H1 (cell line): Measurements from ENCODE around the gene ZNF689. TPM values are rescaled to one million over a fixed set of nuclear protein-coding genes. Genes with fewer than 3 reads are reported as not detected.

Source experiments
- BACH1 ChIP-seq: IDR thresholded peaks from 2 replicates; pipeline ENCODE4 v1.6.1; 2012; ENCODE audit warnings: low read length, improper control_type of control experiment
- CHD7 ChIP-seq: fragments of 300-600 bp; sonication (generic); IDR thresholded peaks from 2 replicates; pipeline ENCODE4 v1.7.1; 2012; ENCODE audit warnings: low read length, moderate library complexity, mild to moderate bottlenecking, inconsistent platforms; ENCODE audit not compliant: insufficient replicate concordance
- CTCF ChIP-seq, 3 experiments: IDR thresholded peaks; 1 replicate in 2 of 3; 2 replicates in 1 of 3; pipeline versions ENCODE4 v1.5.1 to v1.6.1; 2011; ENCODE audit warnings: low read length in 3 of 3, mild to moderate bottlenecking in 3 of 3, inconsistent platforms in 2 of 3, low read depth in 1 of 3, moderate library complexity in 1 of 3; ENCODE audit not compliant: insufficient read depth in 1 of 3; ENCODE audit errors: control extremely low read depth in 1 of 3
- PHF8 ChIP-seq: fragments of 200-600 bp; sonication (generic); conservative IDR thresholded peaks from 2 replicates; pipeline ENCODE4 v1.7.1; 2012; ENCODE audit warnings: low read depth, mild to moderate bottlenecking, inconsistent platforms, low read length, moderate library complexity
- POU5F1 ChIP-seq: IDR thresholded peaks from 2 replicates; pipeline ENCODE4 v1.6.1; 2011; ENCODE audit warnings: low read depth, mild to moderate bottlenecking, low read length, moderate library complexity
- SAP30 ChIP-seq: fragments of 300-600 bp; sonication (generic); IDR thresholded peaks from 2 replicates; pipeline ENCODE4 v1.7.1; 2012; ENCODE audit warnings: low read length, moderate library complexity, mild to moderate bottlenecking, inconsistent platforms; ENCODE audit not compliant: insufficient read depth, insufficient replicate concordance
- SUZ12 ChIP-seq: fragments of 200-600 bp; sonication (generic); IDR thresholded peaks from 2 replicates; pipeline ENCODE4 v1.6.1; 2012; ENCODE audit warnings: mild to moderate bottlenecking, inconsistent platforms, low read length, moderate library complexity, mixed read lengths
- polyA plus RNA-seq, 7 experiments: library from polyadenylated mRNA; depleted of rRNA in 3 of 7; stranded (reverse) in 5 of 7; unstranded in 2 of 7; fragments of >200 nt in 5 of 7; fragments of 200-250 nt in 2 of 7; gene quantifications; 1 replicate in 5 of 7; 2 replicates in 1 of 7; 4 replicates in 1 of 7; pipeline versions ENCODE4 v1.2.1 to v1.2.3, GENCODE V29; 2011 to 2013; ENCODE audit warnings: missing spikeins in 2 of 7, mixed read lengths in 2 of 7
- total RNA-seq: library from RNA; stranded (reverse); fragmentation: NEBNext Ultra II Directional; extraction: Animal tissue kit (Norgen Biotek cat#: 25700); gene quantifications from 2 replicates; pipeline ENCODE4 v1.2.1, GENCODE V29; 2021

ZNF689 gene
- total and polyA plus RNA-seq, 2 of the 8 experiments (the other 6 are each of a cell fraction or from before 2014, with no cell fraction given): 14.3 to 15.3 TPM

GRCh38 chr16:30615358-30616091 is 5.3 kb upstream of the ZNF689 start (continued):
- TF ChIP-seq CTCF (IDR thresholded peaks at IDR 0.05; ENCODE audit: control extremely low read depth in 1 of 3, insufficient read depth in 1 of 3, low read depth in 1 of 3, low read length in 3 of 3) (peak; percentile 99 to 100 (median 100)), PHF8 (no peak), POU5F1 (no peak), SAP30 (no peak), BACH1 (no peak), CHD7 (no peak), SUZ12 (no peak)
